Activated CD8-positive, alpha-beta T cell treated with anti-CD3 and anti-CD28 coated beads, Interleukin-2, amount 10 ng/mL, durations not matched to agents 7 days and 5 days (primary cell): ENCODE data around the gene MTHFD1L. TPM values are rescaled to one million over a fixed set of nuclear protein-coding genes. Genes with fewer than 3 reads are reported as not detected.

Experiments used
- ATAC-seq: fragments of 150-1000 bp; cut with Tn5 transposase; one replicate; pipeline ENCODE4 v1.10.0; 2021; ENCODE audit warnings: moderate library complexity
- CTCF ChIA-PET: fragments of 350-600 bp; sonication (Branson Sonifier 250); formaldehyde crosslinking; loops from one replicate; lab custom pipeline; 2021; ENCODE audit warnings: antibody characterized with exemption; lab: Charles Lee
- POLR2A ChIA-PET: fragments of 350-600 bp; sonication (Branson Sonifier 250); formaldehyde crosslinking; loops from one replicate; lab custom pipeline; 2021; ENCODE audit warnings: antibody characterized with exemption; lab: Charles Lee
- DNase-seq: peaks from one replicate; pipeline ENCODE4 v3.0.0-alpha.2; 2020
- H3K27ac Mint-ChIP-seq: one replicate; pipeline ENCODE4 v1.8.0; 2021; ENCODE audit warnings: mild to moderate bottlenecking, mixed read lengths
- H3K27me3 Mint-ChIP-seq: one replicate; pipeline ENCODE4 v1.8.0; 2021; ENCODE audit warnings: low read depth, mixed read lengths
- H3K36me3 Mint-ChIP-seq: one replicate; pipeline ENCODE4 v1.8.0; 2021; ENCODE audit warnings: low read depth, mixed read lengths
- H3K4me1 Mint-ChIP-seq: one replicate; pipeline ENCODE4 v1.8.0; 2021; ENCODE audit warnings: low read depth, mixed read lengths
- H3K4me3 Mint-ChIP-seq: one replicate; pipeline ENCODE4 v1.8.0; 2021; ENCODE audit warnings: mild to moderate bottlenecking, mixed read lengths
- H3K9me3 Mint-ChIP-seq: one replicate; pipeline ENCODE4 v1.8.0; 2022; ENCODE audit warnings: mixed read lengths; ENCODE audit not compliant: insufficient read depth
- total RNA-seq, 2 experiments: library from RNA; stranded (reverse); gene quantifications; one replicate each; pipeline ENCODE4 v1.2.3, GENCODE V29; 2021

Gene MTHFD1L
- total RNA-seq, 2 experiments from 2014 or later: 59.7 to 62.3 TPM

DNA sequence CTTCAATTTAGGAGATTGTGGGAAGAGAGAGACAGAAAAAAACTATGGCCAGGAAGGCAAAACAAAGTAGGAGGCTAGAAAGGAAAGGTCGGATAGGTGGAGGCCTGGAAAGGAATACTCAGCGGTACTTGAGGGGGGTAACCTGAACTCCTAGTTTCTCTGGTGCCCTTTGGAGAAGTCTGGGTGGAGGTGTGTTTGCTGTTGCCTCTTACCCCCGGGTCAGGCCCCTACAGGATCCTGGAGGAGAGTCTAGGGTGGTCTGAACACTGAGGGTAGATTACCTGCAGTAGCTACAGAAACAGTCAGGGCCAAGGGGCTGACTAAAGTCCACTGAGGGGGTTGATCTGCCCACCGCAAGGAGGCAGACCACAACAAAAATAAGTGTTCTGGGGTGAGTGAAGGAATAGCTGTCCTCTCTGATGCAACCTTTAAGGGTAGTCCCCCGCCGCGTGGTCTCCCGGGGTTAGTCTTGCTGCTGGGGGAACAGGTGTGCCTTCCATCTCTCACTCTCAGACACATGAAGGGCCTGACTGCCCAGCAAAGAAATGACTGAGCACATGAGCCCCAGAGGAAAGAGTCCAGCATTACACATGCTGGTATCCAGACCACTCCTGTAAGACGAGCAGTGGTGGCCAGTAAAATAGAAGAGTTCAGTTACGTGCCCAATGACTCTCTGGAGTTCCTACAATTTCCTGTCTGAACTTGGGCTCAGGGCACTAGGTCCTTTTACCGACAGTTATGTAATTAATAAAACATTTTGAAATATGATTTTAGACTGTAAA, 59.5 kb downstream of the MTHFD1L start:
- POLR2A ChIA-PET: no interaction called here
- ATAC-seq (no peak), DNase-seq (no peak)
- CTCF ChIA-PET: interaction anchor here (2.1 kb wide), 1 partner anchor 33 kb away, joined by 6 read pairs; no protein-coding TSS in a partner anchor
- Mint-ChIP-seq H3K4me3 (no peak overlapping the region), H3K27me3 (no peaks in the 10 kb centered on the region), H3K9me3 (no peaks in the 10 kb centered on the region), H3K36me3 (peaks cover 32% of the 10 kb centered on the region), H3K4me1 (no peaks in the 10 kb centered on the region), H3K27ac (no peak overlapping the region)

DNA sequence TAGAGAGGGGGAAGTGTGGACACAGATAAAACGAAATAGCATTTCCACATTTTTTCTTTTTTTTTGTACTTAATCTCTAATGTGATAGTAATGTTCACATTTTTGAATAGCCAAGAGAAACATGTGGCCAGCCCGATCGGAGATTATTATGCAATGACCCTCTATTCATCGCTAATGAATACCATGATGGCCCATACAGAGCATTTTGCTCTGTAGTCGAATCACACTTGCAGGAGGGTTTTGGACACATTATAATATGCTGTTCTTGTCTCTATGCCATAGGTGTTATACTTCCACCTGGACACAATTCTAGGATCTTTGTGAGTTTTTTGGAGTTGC, 60.1 kb downstream of the MTHFD1L start:
- H3K36me3 Mint-ChIP-seq: peaks cover 31% of the 10 kb centered on the region

GRCh38 chr6:150925976-150926375, 60.5 kb downstream of the MTHFD1L start:
- ChIA-PET POLR2A (no interaction called here), CTCF (interaction anchor here (2.1 to 2.6 kb wide), 2 partner anchors 34 kb away, joined by 6 to 16 read pairs; no protein-coding TSS in a partner anchor)
- Mint-ChIP-seq H3K27me3 (no peaks in the 10 kb centered on the region), H3K4me1 (no peaks in the 10 kb centered on the region), H3K4me3 (no peak overlapping the region), H3K9me3 (no peaks in the 10 kb centered on the region), H3K36me3 (peaks cover 32% of the 10 kb centered on the region), H3K27ac (no peak overlapping the region)
- DNase-seq (no peak), ATAC-seq (no peak)

More for the DNA sequence above, 60.1 kb downstream of the MTHFD1L start:
- Mint-ChIP-seq H3K27ac (no peak overlapping the region), H3K27me3 (no peaks in the 10 kb centered on the region), H3K4me1 (no peaks in the 10 kb centered on the region), H3K9me3 (no peaks in the 10 kb centered on the region), H3K4me3 (no peak overlapping the region)
- ChIA-PET CTCF (interaction anchor here (2.1 kb wide), 1 partner anchor 34 kb away, joined by 6 read pairs; no protein-coding TSS in a partner anchor), POLR2A (no interaction called here)
- no peak for DNase-seq
- no peak for ATAC-seq

- peaks cover 26% of the 10 kb centered on the region for H3K36me3 Mint-ChIP-seq
- ATAC-seq (no peak), DNase-seq (no peak)
- no peaks in the 10 kb centered on the region for H3K4me1 Mint-ChIP-seq
- ChIA-PET POLR2A (no interaction called here), CTCF (interaction anchor here (0.6 to 2.6 kb wide), 8 partner anchors 13 to 395 kb away, joined by 3 to 16 read pairs (median 4); no protein-coding TSS in a partner anchor)
- H3K27me3 Mint-ChIP-seq: no peaks in the 10 kb centered on the region
- no peaks in the 10 kb centered on the region for H3K9me3 Mint-ChIP-seq
- no peak overlapping the region for H3K27ac Mint-ChIP-seq
- H3K4me3 Mint-ChIP-seq: no peak overlapping the region
Measured at GRCh38 chr6:150928882-150929281, 63.4 kb downstream of the MTHFD1L start.

GRCh38 chr6:150929416-150929815, 63.9 kb downstream of the MTHFD1L start:
- no peak overlapping the region for H3K27ac Mint-ChIP-seq
- ATAC-seq (no peak), DNase-seq (no peak)
- no peaks in the 10 kb centered on the region for H3K4me1 Mint-ChIP-seq
- H3K9me3 Mint-ChIP-seq: no peaks in the 10 kb centered on the region
- peaks cover 30% of the 10 kb centered on the region for H3K36me3 Mint-ChIP-seq
- no peak overlapping the region for H3K4me3 Mint-ChIP-seq
- H3K27me3 Mint-ChIP-seq: no peaks in the 10 kb centered on the region
- CTCF ChIA-PET: interaction anchor here (1.1 to 2.6 kb wide), 6 partner anchors 14 to 395 kb away, joined by 3 to 14 read pairs (median 6); no protein-coding TSS in a partner anchor
- POLR2A ChIA-PET: no interaction called here

DNA sequence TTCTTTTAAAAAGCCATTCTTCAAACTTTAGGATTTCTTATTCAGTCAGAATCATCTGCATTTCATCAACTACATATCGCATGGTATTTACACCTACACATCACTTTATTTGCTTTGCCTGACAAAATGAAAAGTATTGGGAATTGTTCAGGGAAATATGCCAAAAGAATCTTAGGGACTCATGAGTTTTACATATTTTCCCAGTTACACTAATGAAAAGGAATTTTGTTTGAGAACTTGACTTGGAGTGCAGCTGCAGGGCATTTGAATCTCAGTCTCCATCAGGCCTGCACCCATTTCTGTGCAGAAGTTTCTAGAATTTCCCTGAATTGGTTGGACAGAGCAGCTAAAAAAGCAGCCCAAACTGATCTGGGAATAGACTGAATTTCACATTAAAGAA, 65.3 kb downstream of the MTHFD1L start:
- no peaks in the 10 kb centered on the region for H3K9me3 Mint-ChIP-seq
- POLR2A ChIA-PET: no interaction called here
- peaks cover 33% of the 10 kb centered on the region for H3K36me3 Mint-ChIP-seq
- ATAC-seq (no peak), DNase-seq (no peak)
- CTCF ChIA-PET: interaction anchor here (0.9 to 2.6 kb wide), 4 partner anchors 14 to 404 kb away, joined by 3 to 14 read pairs (median 6); no protein-coding TSS in a partner anchor
- H3K4me1 Mint-ChIP-seq: no peaks in the 10 kb centered on the region
- no peaks in the 10 kb centered on the region for H3K27me3 Mint-ChIP-seq
- no peak overlapping the region for H3K27ac Mint-ChIP-seq
- no peak overlapping the region for H3K4me3 Mint-ChIP-seq

DNA sequence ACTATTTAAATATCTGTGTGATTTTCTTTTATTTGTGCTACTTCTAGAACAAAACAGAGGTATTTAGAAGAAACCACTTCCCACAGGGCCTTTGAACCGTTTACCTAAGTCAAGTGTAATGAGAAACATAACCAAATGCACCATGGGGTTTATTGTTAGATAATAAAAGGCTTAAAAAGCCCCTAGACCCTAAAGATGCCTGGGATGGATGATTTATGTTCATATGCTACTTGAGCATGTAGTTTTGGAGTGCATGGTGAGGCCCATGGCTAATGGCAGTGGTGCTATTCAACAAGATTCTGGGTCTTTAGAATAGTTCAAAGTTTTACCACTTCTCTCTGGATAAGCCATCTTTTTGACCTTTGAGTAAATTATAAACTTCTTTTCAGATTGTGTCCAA, 65.9 kb downstream of the MTHFD1L start:
- Mint-ChIP-seq H3K4me1 (no peaks in the 10 kb centered on the region), H3K27ac (no peak overlapping the region), H3K27me3 (no peaks in the 10 kb centered on the region), H3K36me3 (peaks cover 28% of the 10 kb centered on the region), H3K9me3 (no peaks in the 10 kb centered on the region), H3K4me3 (no peak overlapping the region)
- no peak for ATAC-seq
- DNase-seq: no peak
- ChIA-PET CTCF (interaction anchor here (2.6 kb wide), 1 partner anchor 39 kb away, joined by 14 read pairs; no protein-coding TSS in a partner anchor), POLR2A (no interaction called here)

- ChIA-PET CTCF (interaction anchor here (1.2 kb wide), 1 partner anchor 41 kb away, joined by 6 read pairs; no protein-coding TSS in a partner anchor), POLR2A (no interaction called here)
- DNase-seq: no peak
- no peak overlapping the region for H3K27ac Mint-ChIP-seq
- no peaks in the 10 kb centered on the region for H3K9me3 Mint-ChIP-seq
- no peaks in the 10 kb centered on the region for H3K27me3 Mint-ChIP-seq
- peaks cover 33% of the 10 kb centered on the region for H3K36me3 Mint-ChIP-seq
- no peaks in the 10 kb centered on the region for H3K4me1 Mint-ChIP-seq
- no peak for ATAC-seq
- H3K4me3 Mint-ChIP-seq: no peak overlapping the region
Measured at GRCh38 chr6:150932996-150933395, 67.5 kb downstream of the MTHFD1L start.

- DNase-seq (no peak), ATAC-seq (no peak)
- CTCF ChIA-PET: no interaction called here
- peaks cover 41% of the 10 kb centered on the region for H3K36me3 Mint-ChIP-seq
- H3K4me1 Mint-ChIP-seq: no peaks in the 10 kb centered on the region
- POLR2A ChIA-PET: no interaction called here
- no peaks in the 10 kb centered on the region for H3K9me3 Mint-ChIP-seq
- H3K27me3 Mint-ChIP-seq: no peaks in the 10 kb centered on the region
- no peak overlapping the region for H3K27ac Mint-ChIP-seq
- H3K4me3 Mint-ChIP-seq: no peak overlapping the region
Measured at GRCh38 chr6:150934380-150934779, 68.9 kb downstream of the MTHFD1L start.

DNA sequence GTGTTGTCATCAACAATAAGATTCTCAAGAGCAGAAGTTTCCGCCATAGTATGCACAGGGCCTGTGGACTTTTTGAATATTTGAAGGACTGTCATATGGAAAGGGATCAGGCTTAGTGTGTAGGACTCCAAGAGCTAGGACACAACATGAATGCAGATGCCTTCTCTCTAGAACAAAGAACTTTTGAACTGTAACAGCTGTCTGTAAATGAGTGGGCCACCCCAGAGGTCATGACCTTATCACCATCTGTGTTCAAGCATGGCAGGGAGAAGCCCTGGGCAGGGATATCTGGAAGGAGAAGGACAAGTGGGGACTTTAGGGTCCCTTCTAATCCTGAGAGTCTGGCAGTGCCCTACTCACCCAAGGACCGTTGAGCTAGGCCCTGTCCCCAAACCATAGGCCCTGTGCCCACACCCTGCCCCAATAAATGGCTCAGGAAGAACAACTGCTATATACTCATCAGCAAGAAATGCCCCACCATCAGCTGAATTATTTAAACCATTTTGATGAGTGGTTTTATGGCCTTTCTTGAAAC, 70.6 kb downstream of the MTHFD1L start:
- ATAC-seq (no peak), DNase-seq (no peak)
- Mint-ChIP-seq H3K27ac (no peak overlapping the region), H3K27me3 (no peaks in the 10 kb centered on the region), H3K9me3 (no peaks in the 10 kb centered on the region), H3K4me3 (no peak overlapping the region), H3K4me1 (no peaks in the 10 kb centered on the region), H3K36me3 (peaks cover 45% of the 10 kb centered on the region)
- POLR2A ChIA-PET: no interaction called here
- CTCF ChIA-PET: interaction anchor here (1.3 kb wide), 1 partner anchor 44 kb away, joined by 3 read pairs; no protein-coding TSS in a partner anchor

DNA sequence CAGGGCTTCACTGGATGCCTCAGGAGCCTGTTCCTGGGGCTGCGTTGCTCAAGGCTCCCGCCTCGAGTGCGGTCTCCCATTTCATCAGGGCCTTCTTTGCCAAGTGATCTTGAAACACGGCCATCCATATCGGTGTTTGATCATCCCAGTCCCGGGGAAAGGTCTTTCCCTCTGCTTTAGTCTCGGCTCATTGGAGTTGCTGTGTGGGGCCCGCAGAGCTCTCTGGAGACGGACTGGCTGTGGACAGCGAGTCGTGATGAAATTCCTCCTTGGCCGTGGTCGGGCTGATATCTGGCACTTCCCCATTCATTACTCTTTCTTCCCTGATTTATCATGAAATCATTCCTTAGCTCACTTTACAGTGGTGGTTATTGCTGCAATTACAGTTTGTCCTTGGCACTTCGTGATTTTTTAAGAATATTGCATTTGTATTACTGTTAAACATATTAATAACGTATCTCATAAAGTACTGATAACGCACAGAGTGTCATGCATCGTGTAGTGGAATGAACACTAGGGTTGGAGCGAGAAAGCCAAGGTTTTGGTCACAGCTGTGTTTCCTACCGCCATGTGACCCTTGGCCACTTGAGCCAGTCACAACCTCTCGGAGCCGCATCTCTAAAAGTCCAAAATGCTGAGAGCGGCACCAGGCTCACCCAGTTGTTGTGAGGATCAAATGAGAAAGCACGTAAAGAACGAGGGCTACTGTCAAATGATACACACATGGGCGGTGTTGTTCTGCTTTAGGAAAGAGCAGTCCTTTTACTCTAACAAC, 71.8 kb downstream of the MTHFD1L start:
- peaks cover 47% of the 10 kb centered on the region for H3K36me3 Mint-ChIP-seq
- H3K9me3 Mint-ChIP-seq: no peaks in the 10 kb centered on the region
- ChIA-PET POLR2A (no interaction called here), CTCF (no interaction called here)
- no peak overlapping the region for H3K4me3 Mint-ChIP-seq
- no peaks in the 10 kb centered on the region for H3K27me3 Mint-ChIP-seq
- DNase-seq (no peak), ATAC-seq (no peak)
- no peak overlapping the region for H3K27ac Mint-ChIP-seq
- no peaks in the 10 kb centered on the region for H3K4me1 Mint-ChIP-seq
